Neuronal stem cell (in vitro differentiated cells): ENCODE measurements around the gene CCDC197.

Experiments
- DNase-seq: peaks from one replicate; pipeline ENCODE4 v3.0.0-alpha.2; 2013; ENCODE audit warnings: low spot score
- H2AFZ ChIP-seq: one replicate; pipeline ENCODE4 v1.6.1; 2013; ENCODE audit warnings: mild to moderate bottlenecking, low read length, inconsistent platforms
- H2AK5ac ChIP-seq: 2 replicates; pipeline ENCODE4 v1.6.1; 2013; ENCODE audit warnings: low read depth, mild to moderate bottlenecking, inconsistent platforms, low read length, moderate library complexity, mixed read lengths
- H2BK120ac ChIP-seq: 2 replicates; pipeline ENCODE4 v1.6.1; 2013; ENCODE audit warnings: low read depth, mild to moderate bottlenecking, inconsistent platforms, low read length, moderate library complexity, mixed read lengths
- H2BK12ac ChIP-seq: one replicate; pipeline ENCODE4 v1.6.1; 2013; ENCODE audit warnings: low read length, inconsistent platforms
- H2BK15ac ChIP-seq: 2 replicates; pipeline ENCODE4 v1.6.1; 2013; ENCODE audit warnings: mild to moderate bottlenecking, low read length, inconsistent platforms, mixed read lengths
- H2BK5ac ChIP-seq: one replicate; pipeline ENCODE4 v1.6.1; 2013; ENCODE audit warnings: inconsistent platforms, mild to moderate bottlenecking, low read length, moderate library complexity
- H3K14ac ChIP-seq: one replicate; pipeline ENCODE4 v1.6.1; 2013; ENCODE audit warnings: low read length, inconsistent platforms
- H3K18ac ChIP-seq: 2 replicates; pipeline ENCODE4 v1.6.1; 2013; ENCODE audit warnings: low read length, inconsistent platforms
- H3K23ac ChIP-seq: 2 replicates; pipeline ENCODE4 v1.6.1; 2013; ENCODE audit warnings: low read depth, mild to moderate bottlenecking, mixed read lengths, low read length, inconsistent platforms; ENCODE audit not compliant: poor library complexity
- H3K27ac ChIP-seq: replicated peaks from 3 replicates; pipeline ENCODE4 v1.5.1; 2013; ENCODE audit warnings: low read length, inconsistent platforms
- H3K27me3 ChIP-seq, 3 experiments: 2 replicates each; pipeline ENCODE4 v1.6.1; 2013; ENCODE audit warnings: low read length in 3 of 3, mild to moderate bottlenecking in 2 of 3, inconsistent platforms in 1 of 3, low read depth in 1 of 3, mixed read lengths in 1 of 3, moderate library complexity in 1 of 3; ENCODE audit not compliant: control insufficient read depth in 3 of 3, insufficient read depth in 3 of 3
- H3K36me3 ChIP-seq, 2 donors: replicated peaks in 1 of 2; 2 replicates each; pipeline ENCODE4 v1.6.1; 2013; ENCODE audit warnings: low read length in 2 of 2; ENCODE audit not compliant: control insufficient read depth in 2 of 2, insufficient read depth in 2 of 2
- H3K4ac ChIP-seq: 2 replicates; pipeline ENCODE4 v1.6.1; 2013; ENCODE audit warnings: inconsistent platforms, mild to moderate bottlenecking, low read length, moderate library complexity
- H3K4me1 ChIP-seq, 2 donors: 1 replicate in 1 of 2; 2 replicates in 1 of 2; pipeline ENCODE4 v1.6.1; 2013; ENCODE audit warnings: low read length in 2 of 2, low read depth in 1 of 2; ENCODE audit not compliant: control insufficient read depth in 2 of 2, insufficient read depth in 1 of 2
- H3K4me2 ChIP-seq: one replicate; pipeline ENCODE4 v1.6.1; 2013; ENCODE audit warnings: mild to moderate bottlenecking, low read length, inconsistent platforms; ENCODE audit not compliant: insufficient read depth, poor library complexity, severe bottlenecking
- H3K4me3 ChIP-seq, 2 donors: 2 replicates each; pipeline ENCODE4 v1.5.1; 2013; ENCODE audit warnings: low read length in 2 of 2, mild to moderate bottlenecking in 2 of 2, inconsistent platforms in 1 of 2, moderate library complexity in 1 of 2
- H3K79me1 ChIP-seq: one replicate; pipeline ENCODE4 v1.6.1; 2013; ENCODE audit warnings: low read depth, mild to moderate bottlenecking, inconsistent platforms, low read length, moderate library complexity
- H3K9ac ChIP-seq: one replicate; pipeline ENCODE4 v1.6.1; 2013; ENCODE audit warnings: mild to moderate bottlenecking, low read depth, low read length, inconsistent platforms; ENCODE audit not compliant: poor library complexity
- H3K9me3 ChIP-seq, 2 donors: replicated peaks in 1 of 2; 2 replicates each; pipeline versions ENCODE3 to v1.6.1; 2013; ENCODE audit warnings: low read length in 2 of 2, mild to moderate bottlenecking in 2 of 2, inconsistent platforms in 1 of 2, low read depth in 1 of 2, mixed read lengths in 1 of 2, moderate library complexity in 1 of 2; ENCODE audit not compliant: control insufficient read depth in 2 of 2, insufficient read depth in 1 of 2
- H4K8ac ChIP-seq: one replicate; pipeline ENCODE4 v1.6.1; 2013; ENCODE audit warnings: low read depth, mild to moderate bottlenecking, inconsistent platforms, low read length, moderate library complexity
- H4K91ac ChIP-seq: one replicate; pipeline ENCODE4 v1.6.1; 2013; ENCODE audit warnings: low read length, low read depth, mild to moderate bottlenecking, inconsistent platforms; ENCODE audit not compliant: poor library complexity
- WGBS, 2 donors: extraction: QIAGEN DNeasy Blood & Tissue Kit; methylation state at CpG; one replicate each; pipeline ENCODE4 v1.1.7; 2013; ENCODE audit warnings: missing lambda C conversion rate in 2 of 2, mixed read lengths in 1 of 2; ENCODE audit not compliant: insufficient read length in 2 of 2, insufficient replicate concordance in 1 of 2; ENCODE audit errors: extremely low coverage in 2 of 2; 5-methylcytosine and 5-hydroxymethylcytosine counted together

Gene CCDC197

DNA sequence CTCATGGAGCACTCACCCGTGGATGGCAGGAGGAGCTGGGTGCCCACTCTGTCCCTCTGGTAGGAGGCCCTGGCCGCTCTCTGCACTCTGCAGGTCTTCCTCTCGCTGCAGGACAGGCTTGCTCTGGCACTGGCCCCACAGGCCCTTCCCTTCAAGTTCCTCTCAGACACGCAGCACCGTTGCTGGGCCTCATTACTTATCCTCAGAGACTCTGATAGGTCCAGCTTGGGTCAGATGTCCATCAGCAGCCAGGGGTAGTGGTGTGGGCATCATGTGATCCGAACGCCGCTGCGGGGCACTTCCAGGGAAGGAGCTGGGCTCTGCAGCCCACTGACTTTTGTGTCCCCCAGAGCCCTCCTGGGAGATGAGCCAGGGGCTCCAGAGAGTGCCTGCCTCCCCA, 40.9 kb downstream of the CCDC197 start:
- Histone ChIP-seq H2AFZ (no peak overlapping the region), H3K9me3 (peaks cover 2 to 4% of the 10 kb centered on the region in 2 donors), H4K91ac (no peak overlapping the region), H3K9ac (peak overlapping the region; percentile 14), H3K4ac (no peak overlapping the region), H3K23ac (no peak overlapping the region), H2BK15ac (no peak overlapping the region), H3K4me1 (peaks cover 0 to 2% of the 10 kb centered on the region in 2 donors), H3K27ac (no peak overlapping the region), H3K4me3 (no peak overlapping the region), H4K8ac (peak overlapping the region; percentile 24), H2AK5ac (peak overlapping the region; percentile 31), H3K18ac (peak overlapping the region; percentile 32), H2BK12ac (no peak overlapping the region), H3K79me1 (peaks cover 2% of the 10 kb centered on the region), H2BK120ac (no peak overlapping the region), H2BK5ac (peak overlapping the region; percentile 31), H3K27me3 (no peaks in the 10 kb centered on the region), H3K14ac (no peak overlapping the region), H3K36me3 (peaks cover 0 to 8% of the 10 kb centered on the region in 2 donors), H3K4me2 (no peak overlapping the region)
- no peak for DNase-seq
- no CpG with 5 or more reads among the region's 9 CpGs for WGBS, 2 donors

DNA sequence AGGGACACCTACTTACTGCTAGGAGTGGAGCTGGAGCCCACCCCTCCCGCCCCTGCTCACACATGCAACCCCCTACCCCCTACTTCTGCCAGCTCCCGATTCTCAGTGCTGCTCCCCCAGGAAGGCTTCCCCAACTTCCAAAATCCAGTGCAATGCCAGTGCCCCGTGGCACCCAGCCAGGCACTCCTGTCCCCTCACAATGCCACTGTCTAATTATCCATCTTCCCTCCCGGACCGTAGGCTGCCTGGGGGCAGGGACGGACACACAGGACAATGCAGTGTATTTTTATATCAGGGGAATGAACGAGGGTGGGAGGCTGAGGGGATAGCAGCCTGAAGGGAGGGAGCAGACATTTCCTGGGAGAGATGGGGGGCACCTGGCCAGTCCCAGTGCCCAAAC, 41.4 kb downstream of the CCDC197 start:
- Histone ChIP-seq H3K27me3 (no peaks in the 10 kb centered on the region), H4K91ac (no peak overlapping the region), H3K4me2 (no peak overlapping the region), H2BK12ac (no peak overlapping the region), H3K4ac (no peak overlapping the region), H2BK15ac (no peak overlapping the region), H2BK5ac (no peak overlapping the region), H4K8ac (no peak overlapping the region), H2AK5ac (no peak overlapping the region), H3K14ac (no peak overlapping the region), H3K4me1 (peaks cover 0 to 2% of the 10 kb centered on the region in 2 donors), H2AFZ (no peak overlapping the region), H3K9me3 (peaks cover 2 to 4% of the 10 kb centered on the region in 2 donors), H3K79me1 (peaks cover 2% of the 10 kb centered on the region), H3K9ac (no peak overlapping the region), H3K36me3 (peaks cover 4 to 8% of the 10 kb centered on the region in 2 donors), H2BK120ac (no peak overlapping the region), H3K27ac (no peak overlapping the region), H3K18ac (no peak overlapping the region), H3K4me3 (no peak overlapping the region), H3K23ac (no peak overlapping the region)
- no CpG with 5 or more reads among the region's 7 CpGs for WGBS, 2 donors
- no peak for DNase-seq

GRCh38 chr14:94038921-94039629, 42.0 kb downstream of the CCDC197 start:
- Histone ChIP-seq H3K18ac (no peak overlapping the region), H2BK12ac (no peak overlapping the region), H2AK5ac (no peak overlapping the region), H4K91ac (no peak overlapping the region), H3K27ac (no peak overlapping the region), H4K8ac (no peak overlapping the region), H3K79me1 (peaks cover 2% of the 10 kb centered on the region), H3K9ac (no peak overlapping the region), H2AFZ (no peak overlapping the region), H3K9me3 (peaks cover 2 to 4% of the 10 kb centered on the region in 2 donors), H3K36me3 (peaks cover 8 to 9% of the 10 kb centered on the region in 2 donors), H3K14ac (no peak overlapping the region), H2BK5ac (no peak overlapping the region), H3K4me2 (no peak overlapping the region), H3K4me1 (peaks cover 0 to 2% of the 10 kb centered on the region in 2 donors), H2BK120ac (no peak overlapping the region), H2BK15ac (no peak overlapping the region), H3K4me3 (no peak overlapping the region), H3K23ac (no peak overlapping the region), H3K27me3 (no peaks in the 10 kb centered on the region), H3K4ac (no peak overlapping the region)
- no CpG with 5 or more reads among the region's 11 CpGs for WGBS, 2 donors
- no peak for DNase-seq

DNA sequence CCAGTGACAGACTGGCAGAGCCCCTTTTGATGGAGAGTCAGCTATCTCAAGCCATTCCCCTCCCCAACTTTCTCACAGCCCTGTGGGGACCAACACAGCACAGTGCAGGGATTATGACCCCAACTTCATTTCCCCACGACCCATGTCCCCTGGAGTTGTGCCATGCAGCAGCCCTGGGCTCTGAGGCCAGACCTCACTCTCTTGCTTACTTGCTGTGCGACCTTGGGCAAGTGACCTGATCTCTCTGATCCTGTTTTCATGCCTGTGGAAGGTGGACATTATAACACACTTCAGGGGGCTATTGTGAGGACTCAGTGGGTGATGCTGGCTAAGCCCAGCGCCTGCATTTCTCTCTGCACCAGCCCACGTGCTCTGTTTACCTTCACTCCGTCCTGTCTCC, 43.1 kb downstream of the CCDC197 start:
- H3K23ac ChIP-seq = peak overlapping the region; percentile 40
- H3K4me3 ChIP-seq = no peak overlapping the region
- H2AK5ac ChIP-seq = no peak overlapping the region
- no peak overlapping the region for H4K91ac ChIP-seq
- no peak overlapping the region for H3K4ac ChIP-seq
- H2BK5ac ChIP-seq = peak overlapping the region; percentile 30
- no peak overlapping the region for H2BK15ac ChIP-seq
- no peak overlapping the region for H2AFZ ChIP-seq
- H3K9ac ChIP-seq = peak overlapping the region; percentile 50
- peaks cover 10 to 21% of the 10 kb centered on the region in 2 donors for H3K36me3 ChIP-seq
- no peak overlapping the region for H3K14ac ChIP-seq
- peak overlapping the region; percentile 32 for H3K18ac ChIP-seq
- no peak overlapping the region for H4K8ac ChIP-seq
- no CpG with 5 or more reads among the region's 5 CpGs for WGBS, 2 donors
- H3K4me2 ChIP-seq = no peak overlapping the region
- H3K4me1 ChIP-seq = peaks cover 0 to 2% of the 10 kb centered on the region in 2 donors
- peak overlapping the region; percentile 6 for H2BK12ac ChIP-seq
- peaks cover 2% of the 10 kb centered on the region for H3K79me1 ChIP-seq
- no peak overlapping the region for H3K27ac ChIP-seq
- H3K9me3 ChIP-seq = no peaks in the 10 kb centered on the region
- no peaks in the 10 kb centered on the region for H3K27me3 ChIP-seq
- no peak overlapping the region for H2BK120ac ChIP-seq
- no peak for DNase-seq
